ENCODE data around the gene SYCP1.
"Not testable (repeated sequence)": the region's sequence is repeated elsewhere in the genome, so short reads cannot be mapped to it uniquely, and the experiment has no call there.

Gene SYCP1

GRCh38 chr1:114976891-114977290 lies 122.2 kb downstream of the SYCP1 start:
- H3K9me3 ChIP-seq (ENCODE audit: control insufficient read depth in 2 of 2, low read length in 2 of 2) = no peaks in the 10 kb centered on the region

GRCh38 chr1:114979278-114979891 lies 124.7 kb downstream of the SYCP1 start:
- no peak overlapping the region for H3K9ac ChIP-seq (ENCODE audit: low read length in 2 of 2)
- no peak overlapping the region for H3K4me3 ChIP-seq (ENCODE audit: low read length in 2 of 2)
- no peak overlapping the region for H3K27ac ChIP-seq (ENCODE audit: low read length)
- H3K27me3 ChIP-seq (ENCODE audit: control insufficient read depth in 1 of 2, insufficient read depth in 2 of 2, low read length in 2 of 2) = no peaks in the 10 kb centered on the region
- H3K36me3 ChIP-seq (ENCODE audit: control insufficient read depth in 2 of 2, insufficient read depth in 2 of 2, low read length in 2 of 2) = no peaks in the 10 kb centered on the region
- no peaks in the 10 kb centered on the region for H3K4me1 ChIP-seq (ENCODE audit: control insufficient read depth, insufficient read depth, low read length)
- H3K9me3 ChIP-seq (ENCODE audit: control insufficient read depth in 2 of 2, low read length in 2 of 2) = no peaks in the 10 kb centered on the region

More at GRCh38 chr1:114976891-114977290, 122.2 kb downstream of the SYCP1 start:
- H3K27ac ChIP-seq (ENCODE audit: low read length) = no peak overlapping the region
- H3K4me1 ChIP-seq (ENCODE audit: control insufficient read depth, insufficient read depth, low read length) = no peaks in the 10 kb centered on the region
- no peaks in the 10 kb centered on the region for H3K36me3 ChIP-seq (ENCODE audit: control insufficient read depth in 2 of 2, insufficient read depth in 2 of 2, low read length in 2 of 2)
- no peak overlapping the region for H3K4me3 ChIP-seq (ENCODE audit: low read length in 2 of 2)
- H3K9ac ChIP-seq (ENCODE audit: low read length in 2 of 2) = no peak overlapping the region
- H3K27me3 ChIP-seq (ENCODE audit: control insufficient read depth in 1 of 2, insufficient read depth in 2 of 2, low read length in 2 of 2) = no peaks in the 10 kb centered on the region

GRCh38 chr1:114982251-114982650 lies 127.6 kb downstream of the SYCP1 start:
- no peaks in the 10 kb centered on the region for H3K36me3 ChIP-seq (ENCODE audit: control insufficient read depth in 2 of 2, insufficient read depth in 2 of 2, low read length in 2 of 2)
- H3K9ac ChIP-seq (ENCODE audit: low read length in 2 of 2) = no peak overlapping the region
- no peak overlapping the region for H3K27ac ChIP-seq (ENCODE audit: low read length)
- H3K9me3 ChIP-seq (ENCODE audit: control insufficient read depth in 2 of 2, low read length in 2 of 2) = peaks cover 0 to 3% of the 10 kb centered on the region in 2 donors
- H3K4me1 ChIP-seq (ENCODE audit: control insufficient read depth, insufficient read depth, low read length) = no peaks in the 10 kb centered on the region
- no peaks in the 10 kb centered on the region for H3K27me3 ChIP-seq (ENCODE audit: control insufficient read depth in 1 of 2, insufficient read depth in 2 of 2, low read length in 2 of 2)
- no peak overlapping the region for H3K4me3 ChIP-seq (ENCODE audit: low read length in 2 of 2)

GRCh38 chr1:114986286-114986685 lies 131.6 kb downstream of the SYCP1 start:
- Histone ChIP-seq H3K27ac (ENCODE audit: low read length) (no peak overlapping the region), H3K27me3 (ENCODE audit: control insufficient read depth in 1 of 2, insufficient read depth in 2 of 2, low read length in 2 of 2) (no peaks in the 10 kb centered on the region), H3K4me3 (ENCODE audit: low read length in 2 of 2) (no peak overlapping the region), H3K4me1 (ENCODE audit: control insufficient read depth, insufficient read depth, low read length) (no peaks in the 10 kb centered on the region), H3K36me3 (ENCODE audit: control insufficient read depth in 2 of 2, insufficient read depth in 2 of 2, low read length in 2 of 2) (no peaks in the 10 kb centered on the region), H3K9ac (ENCODE audit: low read length in 2 of 2) (no peak overlapping the region), H3K9me3 (ENCODE audit: control insufficient read depth in 2 of 2, low read length in 2 of 2) (peaks cover 0 to 7% of the 10 kb centered on the region in 2 donors)

GRCh38 chr1:114988095-114988494 lies 133.4 kb downstream of the SYCP1 start:
- H3K27ac ChIP-seq (ENCODE audit: low read length) = no peak overlapping the region

GRCh38 chr1:114997510-114998289 lies 143.0 kb downstream of the SYCP1 start:
- Histone ChIP-seq H3K4me1 (ENCODE audit: control insufficient read depth, insufficient read depth, low read length) (no peaks in the 10 kb centered on the region), H3K27me3 (ENCODE audit: control insufficient read depth in 1 of 2, insufficient read depth in 2 of 2, low read length in 2 of 2) (no peaks in the 10 kb centered on the region), H3K9me3 (ENCODE audit: control insufficient read depth in 2 of 2, low read length in 2 of 2) (no peaks in the 10 kb centered on the region), H3K36me3 (ENCODE audit: control insufficient read depth in 2 of 2, insufficient read depth in 2 of 2, low read length in 2 of 2) (no peaks in the 10 kb centered on the region), H3K27ac (ENCODE audit: low read length) (no peak overlapping the region), H3K4me3 (ENCODE audit: low read length in 2 of 2) (no peak overlapping the region), H3K9ac (ENCODE audit: low read length in 2 of 2) (no peak overlapping the region)

More at GRCh38 chr1:114988095-114988494, 133.4 kb downstream of the SYCP1 start:
- Histone ChIP-seq H3K4me1 (ENCODE audit: control insufficient read depth, insufficient read depth, low read length) (no peaks in the 10 kb centered on the region), H3K36me3 (ENCODE audit: control insufficient read depth in 2 of 2, insufficient read depth in 2 of 2, low read length in 2 of 2) (no peaks in the 10 kb centered on the region), H3K27me3 (ENCODE audit: control insufficient read depth in 1 of 2, insufficient read depth in 2 of 2, low read length in 2 of 2) (no peaks in the 10 kb centered on the region), H3K9me3 (ENCODE audit: control insufficient read depth in 2 of 2, low read length in 2 of 2) (peaks cover 0 to 7% of the 10 kb centered on the region in 2 donors), H3K9ac (ENCODE audit: low read length in 2 of 2) (no peak overlapping the region), H3K4me3 (ENCODE audit: low read length in 2 of 2) (no peak overlapping the region)

- Histone ChIP-seq H3K4me3 (ENCODE audit: low read length in 2 of 2) (no peak overlapping the region), H3K9me3 (ENCODE audit: control insufficient read depth in 2 of 2, low read length in 2 of 2) (no peaks in the 10 kb centered on the region), H3K27me3 (ENCODE audit: control insufficient read depth in 1 of 2, insufficient read depth in 2 of 2, low read length in 2 of 2) (no peaks in the 10 kb centered on the region)
These were observed 151.5 kb downstream of the SYCP1 start for GRCh38 chr1:115006191-115006590.

GRCh38 chr1:115012006-115012405 lies 157.3 kb downstream of the SYCP1 start:
- no peak overlapping the region for H3K9ac ChIP-seq (ENCODE audit: low read length in 2 of 2)
- H3K4me1 ChIP-seq (ENCODE audit: control insufficient read depth, insufficient read depth, low read length) = no peaks in the 10 kb centered on the region
- no peaks in the 10 kb centered on the region for H3K27me3 ChIP-seq (ENCODE audit: control insufficient read depth in 1 of 2, insufficient read depth in 2 of 2, low read length in 2 of 2)
- no peaks in the 10 kb centered on the region for H3K36me3 ChIP-seq (ENCODE audit: control insufficient read depth in 2 of 2, insufficient read depth in 2 of 2, low read length in 2 of 2)
- no peak overlapping the region for H3K4me3 ChIP-seq (ENCODE audit: low read length in 2 of 2)
- H3K27ac ChIP-seq (ENCODE audit: low read length) = no peak overlapping the region
- H3K9me3 ChIP-seq (ENCODE audit: control insufficient read depth in 2 of 2, low read length in 2 of 2) = no peaks in the 10 kb centered on the region

More at GRCh38 chr1:115006191-115006590, 151.5 kb downstream of the SYCP1 start:
- H3K9ac ChIP-seq (ENCODE audit: low read length in 2 of 2) = no peak overlapping the region
- no peaks in the 10 kb centered on the region for H3K4me1 ChIP-seq (ENCODE audit: control insufficient read depth, insufficient read depth, low read length)
- no peak overlapping the region for H3K27ac ChIP-seq (ENCODE audit: low read length)
- H3K36me3 ChIP-seq (ENCODE audit: control insufficient read depth in 2 of 2, insufficient read depth in 2 of 2, low read length in 2 of 2) = no peaks in the 10 kb centered on the region

- Histone ChIP-seq H3K9me3 (ENCODE audit: control insufficient read depth in 2 of 2, low read length in 2 of 2) (no peaks in the 10 kb centered on the region), H3K27ac (ENCODE audit: low read length) (no peak overlapping the region), H3K4me3 (ENCODE audit: low read length in 2 of 2) (no peak overlapping the region), H3K9ac (ENCODE audit: low read length in 2 of 2) (no peak overlapping the region), H3K4me1 (ENCODE audit: control insufficient read depth, insufficient read depth, low read length) (no peaks in the 10 kb centered on the region), H3K27me3 (ENCODE audit: control insufficient read depth in 1 of 2, insufficient read depth in 2 of 2, low read length in 2 of 2) (no peaks in the 10 kb centered on the region), H3K36me3 (ENCODE audit: control insufficient read depth in 2 of 2, insufficient read depth in 2 of 2, low read length in 2 of 2) (no peaks in the 10 kb centered on the region)
These were observed 157.8 kb downstream of the SYCP1 start for GRCh38 chr1:115012434-115012833.

- Histone ChIP-seq H3K27me3 (ENCODE audit: control insufficient read depth in 1 of 2, insufficient read depth in 2 of 2, low read length in 2 of 2) (no peaks in the 10 kb centered on the region), H3K9me3 (ENCODE audit: control insufficient read depth in 2 of 2, low read length in 2 of 2) (no peaks in the 10 kb centered on the region), H3K36me3 (ENCODE audit: control insufficient read depth in 2 of 2, insufficient read depth in 2 of 2, low read length in 2 of 2) (no peaks in the 10 kb centered on the region), H3K4me1 (ENCODE audit: control insufficient read depth, insufficient read depth, low read length) (no peaks in the 10 kb centered on the region), H3K27ac (ENCODE audit: low read length) (no peak overlapping the region), H3K4me3 (ENCODE audit: low read length in 2 of 2) (no peak overlapping the region), H3K9ac (ENCODE audit: low read length in 2 of 2) (no peak overlapping the region)
These were observed 159.1 kb downstream of the SYCP1 start for GRCh38 chr1:115013792-115014191.

GRCh38 chr1:115019549-115019948 lies 164.9 kb downstream of the SYCP1 start:
- not testable (repeated sequence) for H3K4me1 ChIP-seq (ENCODE audit: control insufficient read depth, insufficient read depth, low read length); H3K27me3 ChIP-seq (ENCODE audit: control insufficient read depth in 1 of 2, insufficient read depth in 2 of 2, low read length in 2 of 2); H3K36me3 ChIP-seq (ENCODE audit: control insufficient read depth in 2 of 2, insufficient read depth in 2 of 2, low read length in 2 of 2); H3K4me3 ChIP-seq (ENCODE audit: low read length in 2 of 2); H3K9me3 ChIP-seq (ENCODE audit: control insufficient read depth in 2 of 2, low read length in 2 of 2); H3K9ac ChIP-seq (ENCODE audit: low read length in 2 of 2); H3K27ac ChIP-seq (ENCODE audit: low read length)
